ENCODE data around the gene OPCML. TPM values are rescaled to one million over a fixed set of nuclear protein-coding genes. Genes with fewer than 3 reads are reported as not detected.

Gene OPCML
- polyA plus RNA-seq, 3 donors = not detected

- Histone ChIP-seq H3K4me3 (replicated peaks in 1 of 3; ENCODE audit: low read depth in 2 of 3, low read length in 3 of 3) (no peak overlapping the region), H3K36me3 (replicated peaks in 1 of 2; ENCODE audit: control insufficient read depth in 1 of 2, insufficient read depth in 2 of 2, low read length in 2 of 2) (no peaks in the 10 kb centered on the region), H3K27ac (ENCODE audit: low read depth in 1 of 2, low read length in 2 of 2) (no peak overlapping the region), H3K4me1 (ENCODE audit: control insufficient read depth in 1 of 2, insufficient read depth in 2 of 2, low read length in 2 of 2) (no peaks in the 10 kb centered on the region), H3K27me3 (ENCODE audit: control insufficient read depth in 2 of 2, insufficient read depth in 2 of 2, low read length in 2 of 2) (peaks cover 11 to 15% of the 10 kb centered on the region in 2 donors), H3K4me2 (replicated peaks; ENCODE audit: extremely low read depth, low read length, poor library complexity, severe bottlenecking) (no peak overlapping the region), H2AFZ (ENCODE audit: insufficient read depth, low read depth, low read length, poor library complexity, severe bottlenecking) (no peak overlapping the region), H4K20me1 (ENCODE audit: insufficient read depth, low read length) (no peaks in the 10 kb centered on the region), H3K79me2 (ENCODE audit: insufficient read depth, low read length) (no peaks in the 10 kb centered on the region), H3K9me3 (replicated peaks in 1 of 2; ENCODE audit: control insufficient read depth in 1 of 2, insufficient read depth in 1 of 2, low read length in 2 of 2) (no peaks in the 10 kb centered on the region), H3K9ac (ENCODE audit: insufficient read depth, low read length, poor library complexity, severe bottlenecking) (no peak overlapping the region)
- H3K27ac Mint-ChIP-seq = no peak overlapping the region
- 100% methylated on average over 1 of the region's 1 CpG for WGBS (ENCODE audit: insufficient coverage)
- no peak for DNase-seq
- peaks cover 14 to 28% (median 21%) of the 10 kb centered on the region in 3 donors for H3K27me3 Mint-ChIP-seq (ENCODE audit: low read depth in 3 of 3)
- intact Hi-C loops (cut with micrococcal nuclease) = loop anchor here in 1 of 2 donors (10.0 kb wide), 1 partner anchor 1083 kb away; no protein-coding TSS in a partner anchor
- H3K9me3 Mint-ChIP-seq = peaks cover 0 to 5% (median 0%) of the 10 kb centered on the region in 7 donors
- no peak for TF ChIP-seq CTCF (IDR thresholded peaks at IDR 0.05)
- no peaks in the 10 kb centered on the region for H3K4me1 Mint-ChIP-seq
- no peaks in the 10 kb centered on the region for H3K36me3 Mint-ChIP-seq
- no peak overlapping the region for H3K4me3 Mint-ChIP-seq
Measured at GRCh38 chr11:132948252-132948651, 584.0 kb downstream of the OPCML start.

DNA sequence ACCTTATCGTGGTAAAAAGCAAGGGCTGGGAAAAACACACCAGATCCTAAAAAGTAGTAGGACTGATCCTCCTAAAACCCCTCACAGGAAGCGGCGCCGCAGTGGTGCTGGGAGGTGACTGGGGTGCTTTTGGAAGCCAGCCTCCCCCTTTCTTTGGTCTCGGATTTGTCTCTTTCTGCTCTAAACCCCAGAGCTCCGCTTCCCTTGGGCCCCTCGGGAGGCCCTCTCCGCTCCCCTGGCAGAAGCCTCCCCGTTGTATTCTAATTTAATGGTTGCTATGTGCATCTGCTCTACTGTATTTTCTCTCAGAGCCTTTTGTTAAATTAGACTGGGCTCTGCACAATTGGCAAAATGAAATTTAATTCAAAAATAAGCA lies 587.7 kb downstream of the OPCML start:
- Mint-ChIP-seq H3K4me3 (peak overlapping the region in 1 of 2 donors; percentile 83), H3K27me3 (ENCODE audit: low read depth in 3 of 3) (peaks cover 30 to 38% (median 36%) of the 10 kb centered on the region in 3 donors), H3K9me3 (peaks cover 0 to 7% (median 0%) of the 10 kb centered on the region in 7 donors), H3K4me1 (no peaks in the 10 kb centered on the region), H3K36me3 (no peaks in the 10 kb centered on the region), H3K27ac (no peak overlapping the region)
- Histone ChIP-seq H3K9me3 (replicated peaks in 1 of 2; ENCODE audit: control insufficient read depth in 1 of 2, insufficient read depth in 1 of 2, low read length in 2 of 2) (no peaks in the 10 kb centered on the region), H3K27ac (ENCODE audit: low read depth in 1 of 2, low read length in 2 of 2) (no peak overlapping the region), H3K4me3 (replicated peaks in 1 of 3; ENCODE audit: low read depth in 2 of 3, low read length in 3 of 3) (no peak overlapping the region), H3K36me3 (replicated peaks in 1 of 2; ENCODE audit: control insufficient read depth in 1 of 2, insufficient read depth in 2 of 2, low read length in 2 of 2) (no peaks in the 10 kb centered on the region), H2AFZ (ENCODE audit: insufficient read depth, low read depth, low read length, poor library complexity, severe bottlenecking) (no peak overlapping the region), H3K9ac (ENCODE audit: insufficient read depth, low read length, poor library complexity, severe bottlenecking) (no peak overlapping the region), H3K27me3 (ENCODE audit: control insufficient read depth in 2 of 2, insufficient read depth in 2 of 2, low read length in 2 of 2) (peaks cover 18 to 34% of the 10 kb centered on the region in 2 donors), H4K20me1 (ENCODE audit: insufficient read depth, low read length) (no peaks in the 10 kb centered on the region), H3K79me2 (ENCODE audit: insufficient read depth, low read length) (no peaks in the 10 kb centered on the region), H3K4me2 (replicated peaks; ENCODE audit: extremely low read depth, low read length, poor library complexity, severe bottlenecking) (no peak overlapping the region), H3K4me1 (ENCODE audit: control insufficient read depth in 1 of 2, insufficient read depth in 2 of 2, low read length in 2 of 2) (no peaks in the 10 kb centered on the region)
- 48% methylated on average over 2 of the region's 9 CpGs for WGBS (ENCODE audit: insufficient coverage)
- no peak for TF ChIP-seq CTCF (IDR thresholded peaks at IDR 0.05)
- intact Hi-C loops (cut with micrococcal nuclease) = loop anchor here in 1 of 2 donors (5.0 to 10.0 kb wide), 2 partner anchors 1080 to 1197 kb away; no protein-coding TSS in a partner anchor
- DNase-seq = no peak
